Choroid plexus epithelial cell (primary cell): Measurements from ENCODE around the gene PPP1R7.

Source experiments
- DNase-seq: peaks from one replicate; pipeline ENCODE4 v3.0.0-alpha.2; 2010; ENCODE audit warnings: low read depth
- H3K4me3 ChIP-seq: 2 replicates; pipeline ENCODE4 v1.5.1; 2011; ENCODE audit warnings: low read depth, mild to moderate bottlenecking, control low read depth, low read length, moderate library complexity
- TF ChIP-seq, protein P1 (sequence below): conservative IDR thresholded peaks from 2 replicates; pipeline ENCODE4 v1.5.1; 2011; ENCODE audit warnings: low read depth, mild to moderate bottlenecking, control low read depth, inconsistent platforms, low read length, moderate library complexity

The PPP1R7 gene

DNA sequence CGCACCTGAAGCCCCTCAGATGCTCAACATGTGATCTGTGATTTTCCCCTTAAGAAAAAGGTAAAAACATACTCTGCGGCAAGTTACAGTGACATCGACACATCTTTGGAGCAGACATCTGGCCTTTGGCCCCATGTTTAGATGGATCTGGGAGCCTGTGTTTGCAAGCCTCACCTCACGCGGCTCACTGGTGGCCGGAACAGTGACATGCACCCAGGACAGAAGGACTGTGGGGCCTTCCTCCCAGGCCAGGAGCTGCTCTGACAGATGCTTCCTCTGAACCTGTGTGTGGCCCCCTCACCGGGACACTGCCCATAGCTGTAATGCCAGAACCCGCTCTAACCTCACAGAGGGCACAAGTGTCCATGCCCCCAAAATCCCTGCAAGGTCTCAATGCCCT lies 14.1 kb upstream of the PPP1R7 start:
- no peak overlapping the region for H3K4me3 ChIP-seq
- TF ChIP-seq, protein P1, sequence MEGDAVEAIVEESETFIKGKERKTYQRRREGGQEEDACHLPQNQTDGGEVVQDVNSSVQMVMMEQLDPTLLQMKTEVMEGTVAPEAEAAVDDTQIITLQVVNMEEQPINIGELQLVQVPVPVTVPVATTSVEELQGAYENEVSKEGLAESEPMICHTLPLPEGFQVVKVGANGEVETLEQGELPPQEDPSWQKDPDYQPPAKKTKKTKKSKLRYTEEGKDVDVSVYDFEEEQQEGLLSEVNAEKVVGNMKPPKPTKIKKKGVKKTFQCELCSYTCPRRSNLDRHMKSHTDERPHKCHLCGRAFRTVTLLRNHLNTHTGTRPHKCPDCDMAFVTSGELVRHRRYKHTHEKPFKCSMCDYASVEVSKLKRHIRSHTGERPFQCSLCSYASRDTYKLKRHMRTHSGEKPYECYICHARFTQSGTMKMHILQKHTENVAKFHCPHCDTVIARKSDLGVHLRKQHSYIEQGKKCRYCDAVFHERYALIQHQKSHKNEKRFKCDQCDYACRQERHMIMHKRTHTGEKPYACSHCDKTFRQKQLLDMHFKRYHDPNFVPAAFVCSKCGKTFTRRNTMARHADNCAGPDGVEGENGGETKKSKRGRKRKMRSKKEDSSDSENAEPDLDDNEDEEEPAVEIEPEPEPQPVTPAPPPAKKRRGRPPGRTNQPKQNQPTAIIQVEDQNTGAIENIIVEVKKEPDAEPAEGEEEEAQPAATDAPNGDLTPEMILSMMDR: no peak
- no peak for DNase-seq

DNA sequence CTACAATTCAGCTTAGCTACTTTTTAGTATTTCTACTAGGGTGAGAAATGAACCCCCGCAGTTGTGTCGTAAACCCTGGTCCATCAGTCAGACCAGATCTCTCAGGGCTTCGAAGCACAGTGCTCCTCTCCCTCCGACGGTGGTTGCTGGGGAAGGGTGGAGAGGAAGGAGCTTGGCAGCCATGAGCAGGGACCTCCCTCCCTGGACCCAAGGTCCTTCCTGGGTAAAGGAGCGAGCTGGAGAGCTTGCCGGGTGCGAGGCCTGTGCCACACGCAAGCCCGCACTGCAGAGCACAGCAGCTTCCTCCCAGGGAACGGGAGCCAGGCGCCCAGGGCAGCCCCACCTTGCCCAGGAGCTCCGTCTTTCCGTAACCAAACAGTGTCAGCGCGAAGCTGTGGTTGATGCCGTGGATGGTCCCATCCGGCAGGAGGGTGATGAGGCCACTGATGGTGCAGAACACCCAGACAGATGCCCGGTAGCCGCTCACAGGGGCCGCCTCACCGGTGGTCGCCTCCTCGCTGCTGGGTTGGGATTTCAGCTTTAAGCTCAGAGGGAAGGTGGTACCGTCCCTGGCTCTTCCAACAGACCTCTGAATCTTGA lies 13.5 kb upstream of the PPP1R7 start:
- H3K4me3 ChIP-seq: no peak overlapping the region
- TF ChIP-seq, protein P1: no peak
- no peak for DNase-seq

DNA sequence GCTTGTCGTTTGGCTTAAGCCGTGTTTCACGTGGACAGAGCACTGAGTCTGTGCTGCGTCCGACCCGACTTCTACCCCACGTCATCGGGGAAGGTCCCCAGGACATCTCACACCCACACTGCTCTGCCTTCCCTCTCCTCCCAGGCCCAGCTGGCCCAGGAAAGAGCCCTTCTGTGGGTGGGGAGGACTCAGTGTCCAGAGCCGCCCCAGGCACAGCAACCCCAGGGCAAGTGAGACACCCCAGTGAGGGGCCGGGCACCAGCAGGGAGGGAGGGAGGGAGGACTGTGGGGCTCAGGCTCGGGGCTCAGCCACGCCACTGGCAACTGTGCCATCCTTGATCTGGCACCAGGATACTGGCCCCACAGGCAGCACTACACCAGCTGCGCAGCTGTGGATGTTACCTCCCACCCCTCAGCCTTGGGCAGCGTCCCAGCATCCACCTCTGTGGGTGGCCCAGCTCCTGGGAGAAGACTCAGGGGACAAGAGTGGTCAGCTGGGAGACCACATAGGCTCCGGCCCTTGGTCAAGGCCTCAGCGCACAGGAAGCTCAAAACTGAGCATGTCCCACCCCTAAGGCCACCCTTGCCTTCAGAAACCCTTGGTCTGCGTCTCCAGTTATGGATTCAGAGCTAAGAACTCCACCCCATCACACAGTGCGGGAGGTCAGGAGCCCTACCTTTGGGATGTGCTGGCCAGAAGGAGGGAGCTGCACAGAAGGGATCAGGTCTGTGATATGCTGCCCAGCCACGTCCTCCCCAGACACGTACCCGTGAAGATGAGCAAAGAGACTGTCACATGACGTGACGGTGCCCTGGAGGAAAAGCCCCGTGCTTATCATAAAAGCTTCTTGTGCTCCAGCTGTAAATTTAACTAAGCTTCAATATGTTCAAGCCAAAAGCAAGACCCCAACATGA lies 12.7 kb upstream of the PPP1R7 start:
- no peak overlapping the region for H3K4me3 ChIP-seq
- TF ChIP-seq, protein P1: no peak
- DNase-seq: no peak

DNA sequence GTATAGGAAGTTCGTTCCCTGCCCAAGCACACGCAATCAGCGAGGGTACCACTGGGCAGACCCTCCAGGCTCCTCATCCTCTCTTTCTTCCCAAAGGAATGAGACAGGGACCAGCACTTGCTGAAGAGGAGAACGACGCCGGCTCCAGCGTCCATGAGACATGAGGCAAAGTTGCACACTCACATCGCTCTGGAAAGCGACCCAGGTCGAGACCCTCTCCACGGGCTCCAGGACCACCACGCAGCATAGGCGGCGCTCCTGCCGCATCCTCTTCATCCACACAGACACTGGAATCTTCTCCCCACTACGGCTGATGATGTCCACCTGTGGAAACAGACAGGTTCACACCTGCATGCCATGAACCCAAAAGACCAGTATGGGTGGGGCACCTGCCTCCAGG lies 11.8 kb upstream of the PPP1R7 start:
- no peak for DNase-seq
- TF ChIP-seq, protein P1: no peak
- H3K4me3 ChIP-seq: no peak overlapping the region

DNA sequence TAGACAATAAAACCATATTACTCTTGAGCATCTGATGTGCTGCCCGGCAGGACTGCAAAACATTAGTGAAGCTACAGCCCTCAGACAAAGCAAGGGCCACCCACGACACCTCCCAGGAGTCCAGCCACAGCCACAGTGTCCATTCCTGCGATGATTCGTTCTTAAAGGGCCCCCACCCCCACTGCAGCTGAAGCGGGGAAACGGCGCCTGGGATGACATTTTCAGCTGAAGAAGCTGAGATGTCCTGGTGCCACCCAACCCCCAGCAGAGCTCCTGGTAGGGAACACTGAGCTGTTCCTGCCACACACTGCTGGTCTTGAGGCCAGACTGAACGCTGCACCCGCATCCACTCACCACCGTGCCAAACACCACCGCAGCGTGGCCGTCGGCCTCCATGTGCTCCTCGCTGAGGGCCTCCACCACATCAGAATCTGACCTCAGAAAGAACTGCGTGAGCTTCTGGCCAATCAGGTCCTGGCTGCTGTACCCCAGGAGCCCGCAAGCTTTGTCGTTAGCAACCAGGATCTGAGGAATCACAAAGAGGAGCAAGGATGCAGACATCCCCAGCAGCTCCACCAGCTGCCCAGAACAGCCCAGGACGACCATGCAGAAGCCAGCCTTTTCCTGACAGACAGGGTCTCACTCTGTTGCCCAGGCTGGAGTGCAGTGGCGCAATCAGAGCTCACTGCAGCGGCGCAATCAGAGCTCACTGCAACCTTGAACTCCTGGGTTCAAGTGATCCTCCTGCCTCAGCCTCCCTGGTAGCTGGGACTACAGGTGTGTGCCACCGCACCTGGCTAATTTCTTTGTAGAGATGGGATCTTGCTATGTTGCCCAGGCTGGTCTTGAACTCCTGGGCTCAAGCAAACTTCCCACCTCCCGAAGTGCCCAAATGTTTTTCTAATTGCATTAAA lies 10.5 kb upstream of the PPP1R7 start:
- DNase-seq: no peak
- TF ChIP-seq, protein P1: no peak
- H3K4me3 ChIP-seq: no peak overlapping the region

DNA sequence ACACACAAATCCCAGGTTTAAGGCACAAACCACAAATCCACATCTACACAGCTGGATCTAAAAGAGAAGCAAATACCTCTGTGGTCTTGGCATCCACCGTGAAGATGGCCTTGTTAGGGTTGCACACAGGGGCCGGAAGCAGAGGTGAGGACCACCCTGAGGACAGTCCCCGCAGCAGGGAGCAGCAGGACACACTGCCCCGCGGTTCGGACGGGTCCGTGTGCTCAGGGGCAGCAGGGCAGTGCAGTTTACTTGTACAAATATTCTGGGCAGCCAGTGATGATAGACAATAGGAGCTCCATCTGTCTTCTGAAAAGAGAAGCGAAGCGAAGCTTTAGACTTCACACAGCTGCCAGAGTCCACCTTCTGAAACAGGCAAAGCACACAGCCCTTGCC lies 9.8 kb upstream of the PPP1R7 start:
- H3K4me3 ChIP-seq: no peak overlapping the region
- TF ChIP-seq, protein P1: no peak
- DNase-seq: no peak
